HK-2 (cell line): Measurements from ENCODE around the gene CLASP1.

ENCODE experiments used
- DNase-seq: peaks from one replicate; pipeline ENCODE4 v3.0.0-alpha.2; 2018; ENCODE audit not compliant: unreplicated experiment

Gene CLASP1

DNA sequence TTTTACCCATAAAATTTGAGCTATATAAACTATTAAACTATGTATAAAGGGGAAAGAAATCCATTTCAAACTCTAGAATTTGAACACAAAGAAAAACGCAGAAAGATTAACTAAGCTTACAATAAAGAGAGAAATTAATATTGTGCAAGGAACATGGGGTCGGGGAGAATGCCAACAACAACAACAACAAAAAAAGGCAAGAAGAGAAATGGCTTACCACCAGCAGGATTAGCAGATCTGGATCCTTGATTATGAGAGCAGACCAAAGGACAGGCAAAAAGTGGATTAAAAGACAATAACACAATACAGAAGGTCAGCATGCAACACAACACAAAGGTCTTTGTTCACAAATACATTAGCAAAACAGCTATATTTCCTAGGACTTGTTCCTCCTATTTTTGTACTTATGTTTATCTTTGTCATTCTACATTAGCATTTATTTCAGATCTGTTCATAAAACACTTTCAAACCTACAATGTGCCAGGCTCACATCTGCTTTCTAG, 222.0 kb downstream of the CLASP1 start:
- DNase-seq = no peak

DNA sequence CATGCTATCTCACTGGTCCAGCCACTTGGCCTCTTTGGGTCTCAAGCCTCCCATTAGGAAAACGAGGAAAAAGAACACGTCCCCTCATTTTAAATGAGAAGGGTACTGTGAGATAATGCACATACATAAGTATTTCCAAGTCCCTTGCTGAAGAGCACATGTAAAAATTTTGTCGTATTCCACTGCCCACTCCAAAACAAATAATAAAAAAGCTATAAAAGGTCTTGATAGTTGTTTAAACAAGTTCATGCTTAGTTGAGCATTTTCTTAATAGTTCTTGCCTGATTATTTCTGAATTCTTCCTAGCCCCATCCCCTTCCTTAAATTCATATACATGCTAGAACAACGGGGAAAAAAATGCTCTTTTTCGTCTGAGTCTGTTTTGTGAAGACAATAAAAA, 228.8 kb downstream of the CLASP1 start:
- no peak for DNase-seq

DNA sequence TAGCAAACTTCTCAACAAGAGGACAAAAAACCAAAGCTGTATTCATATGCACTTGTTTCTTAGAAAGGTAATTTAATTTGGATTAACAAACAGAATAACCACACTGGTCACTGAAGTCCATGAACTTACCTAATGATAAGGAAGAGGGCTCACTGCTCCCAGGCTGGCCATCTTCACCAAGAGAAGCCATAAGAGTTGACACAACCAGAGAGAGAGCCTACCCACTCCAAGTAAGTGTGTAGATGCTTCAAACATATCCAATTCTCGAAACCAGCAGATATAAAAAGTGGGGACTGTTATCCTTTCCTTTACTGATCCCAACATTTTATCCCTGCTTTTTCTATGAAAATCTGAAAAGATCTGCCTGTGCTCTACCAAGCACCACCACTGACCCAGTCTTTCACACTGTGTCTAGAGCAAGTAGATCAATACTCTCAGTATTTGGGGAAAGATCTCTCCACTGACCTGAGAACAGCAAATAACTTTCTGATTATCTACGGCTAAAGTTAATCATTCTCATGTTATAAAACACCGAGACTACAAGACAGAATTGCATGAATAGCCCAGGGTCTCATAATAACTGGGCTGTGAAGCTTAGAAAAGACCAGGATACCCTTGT, 230.1 kb downstream of the CLASP1 start:
- no peak for DNase-seq

DNA sequence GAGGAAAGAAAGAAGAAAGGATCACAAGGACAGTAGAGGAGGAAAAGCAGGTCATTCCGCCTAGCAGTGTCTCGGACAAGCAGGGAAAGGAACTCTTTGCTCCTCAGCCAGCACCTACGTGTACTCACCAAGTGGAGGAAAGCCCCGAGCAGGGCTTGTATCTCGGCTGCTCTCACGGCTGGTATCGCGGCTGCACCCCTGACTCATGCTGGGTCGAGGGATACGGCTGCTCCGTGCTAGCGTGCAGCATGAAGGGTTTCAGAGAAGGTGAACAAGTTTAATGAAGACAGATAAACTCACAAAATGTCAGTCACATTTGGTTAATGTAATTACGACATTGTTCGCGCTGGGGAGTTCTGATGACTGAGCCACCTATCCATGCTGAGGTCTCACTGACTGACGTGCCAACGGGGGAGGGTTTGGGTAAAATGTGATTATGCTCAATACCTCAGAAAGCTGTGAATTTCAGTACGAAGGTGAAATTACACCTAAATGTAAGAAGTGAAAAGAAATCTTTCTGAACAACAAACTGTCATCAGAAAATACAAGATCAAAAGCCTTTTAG, 230.7 kb downstream of the CLASP1 start:
- no peak for DNase-seq

DNA sequence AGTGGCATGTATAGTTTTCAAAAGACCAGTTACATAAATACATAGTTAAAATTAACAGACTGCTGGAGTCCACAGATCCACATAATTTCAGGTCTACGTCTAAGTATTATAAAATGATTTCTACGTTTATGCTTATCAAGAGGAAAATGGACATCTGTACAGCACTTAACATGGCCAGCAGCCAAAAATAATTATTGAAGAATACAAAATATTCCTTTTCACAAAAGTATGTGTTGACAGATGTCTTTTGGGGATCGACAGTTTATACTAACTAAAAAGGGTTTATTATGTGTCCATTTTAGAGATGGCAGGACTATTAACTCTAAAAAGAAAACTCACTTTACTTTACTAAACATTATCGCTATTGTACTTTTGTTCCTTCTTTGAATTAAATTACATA, 231.4 kb downstream of the CLASP1 start:
- no peak for DNase-seq

DNA sequence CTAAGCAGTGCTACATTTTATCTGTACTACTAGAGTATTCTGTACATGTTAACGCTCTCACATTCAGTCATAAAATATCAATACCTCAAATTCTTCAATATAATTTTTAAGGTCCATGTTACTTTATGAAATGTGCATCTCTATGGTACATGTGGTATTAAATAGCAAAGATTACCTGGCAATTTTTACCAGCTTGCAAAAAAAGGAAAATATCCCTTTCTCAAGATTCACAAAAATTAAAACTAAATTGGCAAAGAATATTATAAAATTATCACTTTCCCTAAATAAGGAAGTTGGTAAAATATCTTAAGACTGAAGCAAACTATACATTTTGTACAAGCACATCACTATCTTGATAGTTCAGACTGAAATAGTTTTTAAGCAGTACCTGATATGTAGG, 233.5 kb downstream of the CLASP1 start:
- DNase-seq = no peak

DNA sequence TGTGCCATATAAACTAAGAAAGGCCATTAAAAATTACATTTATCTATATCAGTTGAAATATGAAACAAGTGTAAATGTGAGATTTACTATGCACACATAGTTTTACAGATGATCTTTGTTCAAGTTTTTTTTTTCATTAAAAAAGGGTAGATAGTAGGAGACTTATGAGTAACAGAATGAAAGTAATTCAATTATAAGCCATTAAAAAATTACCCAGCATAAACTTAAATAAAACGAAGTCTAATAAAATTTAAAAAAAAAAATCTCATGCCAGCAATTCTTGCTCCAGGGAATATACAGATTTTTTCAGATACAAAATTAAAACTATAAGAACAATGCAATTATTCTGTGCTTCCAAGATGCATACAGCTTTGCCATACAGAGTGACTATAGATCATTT, 236.9 kb downstream of the CLASP1 start:
- no peak for DNase-seq

DNA sequence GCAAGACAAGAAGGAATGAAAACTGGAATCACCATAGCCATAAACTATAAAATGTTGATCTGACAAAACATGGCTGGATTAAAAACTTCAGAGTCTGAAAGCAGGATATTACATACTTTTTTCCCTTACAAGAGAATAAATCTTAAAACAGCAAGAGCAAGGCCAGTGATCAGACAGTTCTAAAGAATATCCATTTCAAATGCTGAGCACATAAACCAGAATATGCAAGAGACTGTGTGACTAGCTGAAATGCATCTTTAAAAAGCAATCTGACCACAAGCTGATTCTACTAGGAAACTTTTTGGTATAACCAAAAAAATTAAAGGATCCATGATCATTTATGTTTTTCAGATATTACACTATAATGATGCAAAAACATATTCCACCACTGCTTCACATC, 239.3 kb downstream of the CLASP1 start:
- DNase-seq = no peak

DNA sequence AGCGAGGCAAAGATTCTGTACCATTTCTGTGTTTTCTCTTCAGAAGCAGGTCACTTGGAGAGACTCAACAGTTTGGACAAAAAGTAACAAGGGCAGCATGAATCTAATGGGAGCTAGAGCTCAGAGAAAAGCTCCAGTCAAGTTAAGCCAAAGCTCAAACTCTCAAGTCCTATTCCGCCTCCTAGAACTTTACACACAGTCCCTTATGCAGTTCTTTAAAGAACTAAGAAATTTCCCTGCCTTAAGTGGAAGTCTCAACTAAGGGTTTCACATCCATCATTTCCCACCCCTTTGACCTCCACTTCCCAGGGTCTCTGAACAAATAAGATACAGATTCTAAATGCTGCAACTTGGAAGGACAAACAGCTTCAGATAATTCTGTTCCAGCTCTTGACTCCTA, 239.9 kb downstream of the CLASP1 start:
- DNase-seq = no peak

DNA sequence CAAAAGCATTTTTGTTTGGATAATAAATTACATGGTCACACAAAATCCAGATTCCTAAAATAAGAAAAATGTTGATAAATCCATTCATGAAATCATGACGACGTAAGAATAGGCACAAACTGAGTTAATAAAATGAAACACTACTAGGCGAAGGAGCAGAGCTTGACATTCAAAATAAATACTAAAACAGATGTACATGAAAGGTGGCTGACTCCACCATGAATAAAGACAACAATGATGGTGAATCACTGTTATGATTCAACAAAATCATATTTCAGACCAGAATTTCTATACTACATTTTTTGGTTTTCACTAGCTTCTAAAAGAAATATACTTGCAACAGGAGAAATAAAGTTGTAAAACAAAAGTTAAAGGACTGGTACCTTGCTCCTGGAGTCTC, 240.6 kb downstream of the CLASP1 start:
- DNase-seq = no peak

DNA sequence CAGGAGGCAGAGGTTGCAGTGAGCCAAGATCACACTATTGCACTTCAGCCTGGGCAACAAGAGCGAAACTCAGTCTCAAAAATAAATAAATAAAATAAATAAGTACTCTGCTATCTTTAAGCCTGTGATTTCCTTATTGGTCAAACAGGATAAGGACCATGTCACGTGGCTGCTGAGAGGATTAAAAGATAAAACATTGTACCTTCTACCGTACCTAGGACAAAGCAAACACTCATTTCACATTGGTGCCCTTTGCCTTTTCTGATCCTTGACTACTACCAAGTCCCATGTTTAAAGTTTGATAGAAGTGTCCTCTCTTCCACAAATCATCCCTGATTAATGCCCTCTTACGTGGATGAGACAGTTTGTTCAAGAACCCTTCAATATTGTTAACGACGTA, 244.0 kb downstream of the CLASP1 start:
- DNase-seq = no peak

DNA sequence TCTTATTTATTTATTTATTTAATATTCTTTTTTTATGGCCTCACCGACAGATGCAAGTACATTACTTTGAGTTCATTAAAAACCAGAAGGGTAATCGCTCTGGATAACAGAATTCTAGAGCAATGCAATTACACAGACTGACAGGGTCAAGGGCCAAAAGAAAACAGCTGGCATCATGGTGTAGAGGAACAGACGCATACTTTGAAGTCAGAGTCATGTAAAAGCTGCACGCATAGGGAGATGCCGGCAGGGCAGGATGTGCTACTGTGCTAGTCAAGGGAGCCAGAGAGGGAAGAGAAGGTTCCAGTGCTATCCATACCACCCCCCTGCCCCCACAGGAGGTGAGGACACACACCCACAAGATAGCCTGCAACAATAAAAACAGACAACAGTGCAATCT, 249.1 kb downstream of the CLASP1 start:
- DNase-seq = no peak

DNA sequence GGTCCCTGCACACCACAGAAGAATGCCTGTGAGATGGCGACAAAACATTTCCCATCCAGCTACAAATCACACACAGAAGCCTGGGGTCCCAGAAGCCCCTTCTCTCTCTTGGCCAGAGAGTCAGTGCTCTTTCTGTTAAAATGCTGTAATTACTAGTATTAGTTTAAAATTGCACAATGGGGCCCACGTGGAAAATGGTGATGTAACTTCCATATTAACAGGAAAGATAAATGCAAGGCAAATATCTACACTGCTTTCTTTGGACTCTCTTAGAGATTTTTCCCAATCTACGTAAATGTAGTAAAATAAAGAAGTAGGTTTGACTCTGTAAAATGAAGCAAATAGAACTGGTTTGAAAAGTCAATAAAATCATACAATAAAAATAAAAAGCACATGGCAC, 250.4 kb downstream of the CLASP1 start:
- DNase-seq = no peak

DNA sequence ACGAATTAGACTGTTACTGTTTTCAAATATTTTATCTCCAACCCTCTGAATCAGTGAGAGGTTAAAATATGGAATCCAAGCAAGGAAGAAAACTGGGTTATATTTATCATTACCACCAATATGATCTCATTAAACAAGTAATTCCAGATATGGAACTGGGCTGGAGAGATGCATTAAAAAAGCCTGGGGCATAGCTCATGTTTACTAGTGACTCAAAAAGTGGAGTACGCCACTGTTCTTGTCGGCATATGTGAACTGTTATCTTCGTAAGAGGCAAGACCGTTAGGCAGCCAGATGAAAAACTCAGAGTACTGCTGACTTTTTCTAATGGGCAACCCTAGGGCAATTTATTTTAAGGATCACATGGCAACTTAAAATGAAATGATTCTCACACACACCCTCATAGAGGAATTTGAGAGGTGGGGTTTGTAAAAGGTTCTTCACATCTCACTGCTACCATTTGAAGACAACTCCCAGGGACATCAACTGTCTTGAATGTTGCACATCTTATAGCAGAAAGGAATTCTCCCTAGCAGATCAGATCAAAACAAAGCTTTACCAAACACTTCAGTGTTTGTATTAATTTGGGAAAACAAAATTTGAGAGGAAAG, 259.1 kb downstream of the CLASP1 start:
- no peak for DNase-seq

DNA sequence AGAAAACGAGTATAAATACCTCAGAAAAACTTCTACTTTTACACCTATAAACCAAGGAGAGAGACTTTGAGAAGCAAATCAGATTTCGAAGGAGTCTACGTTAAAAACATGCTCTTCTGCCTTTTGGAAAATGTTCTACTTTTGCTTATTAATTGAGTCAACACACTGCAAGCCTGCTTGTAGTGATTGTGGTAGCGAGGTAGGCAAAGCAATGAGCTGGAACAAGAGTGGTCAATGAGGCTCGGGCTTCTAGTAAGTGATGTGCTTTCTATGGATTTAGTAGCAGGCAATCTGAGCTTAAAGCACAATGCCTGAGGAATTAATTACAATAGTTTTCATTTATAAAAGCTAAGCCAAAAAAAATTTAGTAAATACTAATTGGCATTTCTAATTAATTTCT, 260.9 kb downstream of the CLASP1 start:
- DNase-seq = no peak

DNA sequence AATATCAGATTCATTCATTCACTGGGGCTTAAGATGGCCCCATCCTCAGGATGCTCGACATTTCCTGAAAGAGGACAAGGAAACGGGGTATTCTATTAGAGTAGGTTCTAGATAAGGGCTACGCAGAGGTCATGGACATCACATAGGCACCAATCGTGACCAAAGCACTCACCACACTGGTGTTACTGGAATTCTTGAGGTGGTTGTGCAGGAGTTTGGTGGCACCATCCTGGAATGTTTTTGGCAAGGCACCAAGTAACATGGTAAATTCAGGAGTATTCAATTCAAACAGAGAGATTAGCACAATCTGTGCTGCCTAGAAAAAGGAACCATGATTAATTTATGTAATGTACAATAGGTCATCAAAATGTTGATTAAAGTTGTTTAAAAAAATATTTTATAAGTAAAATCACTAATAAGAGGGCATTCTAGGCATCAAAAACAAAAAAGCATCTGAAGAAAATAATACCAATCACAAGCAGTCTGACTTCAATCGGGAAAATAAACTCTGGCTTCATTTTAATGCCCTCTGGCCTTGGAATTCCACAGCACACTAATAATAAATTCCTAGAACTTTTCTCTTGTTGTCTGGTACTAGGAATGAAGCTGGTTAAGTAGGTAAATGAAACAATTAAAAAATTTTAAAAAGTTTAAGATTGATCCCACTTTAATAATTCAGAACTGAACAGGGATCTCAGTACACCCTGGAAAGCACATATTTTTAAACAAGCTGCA, 261.5 kb downstream of the CLASP1 start:
- no peak for DNase-seq

DNA sequence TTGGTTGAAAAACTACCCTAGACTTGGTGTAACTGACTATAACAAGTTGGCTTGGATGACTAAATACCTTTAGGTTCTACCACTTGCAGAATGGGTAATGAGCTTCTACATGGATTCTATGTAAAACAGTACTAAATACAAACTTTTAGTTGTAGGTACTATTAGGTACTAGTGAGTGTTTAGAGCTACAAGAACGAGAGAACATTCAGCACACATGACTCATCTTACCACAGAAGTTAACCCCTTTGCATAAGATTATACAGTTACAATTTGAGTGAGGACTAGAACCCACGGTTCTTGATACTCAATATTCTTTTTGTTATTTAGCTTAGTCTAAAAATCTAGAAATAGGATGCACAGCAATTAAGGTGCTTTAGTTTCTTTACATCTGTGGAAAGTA, 262.6 kb downstream of the CLASP1 start:
- DNase-seq = no peak

DNA sequence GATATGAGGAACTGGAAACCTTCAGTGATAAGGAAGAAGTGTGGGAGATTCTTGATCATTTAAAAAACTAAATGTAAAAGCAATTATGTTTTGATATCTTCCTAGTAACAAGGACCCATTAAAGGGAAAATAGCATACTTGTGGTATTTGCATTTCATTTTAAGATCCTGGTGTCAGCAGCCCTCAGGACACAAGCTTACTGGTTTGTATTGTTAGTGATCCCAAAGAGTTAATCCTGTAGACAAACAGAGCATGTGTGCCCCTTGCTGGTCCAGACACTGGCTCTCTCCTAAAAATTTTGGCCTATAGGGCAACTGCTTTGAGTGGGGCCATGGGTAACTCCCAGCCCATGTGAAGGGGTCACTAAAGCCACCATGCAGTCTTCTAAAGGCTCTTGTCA, 263.2 kb downstream of the CLASP1 start:
- DNase-seq = no peak

DNA sequence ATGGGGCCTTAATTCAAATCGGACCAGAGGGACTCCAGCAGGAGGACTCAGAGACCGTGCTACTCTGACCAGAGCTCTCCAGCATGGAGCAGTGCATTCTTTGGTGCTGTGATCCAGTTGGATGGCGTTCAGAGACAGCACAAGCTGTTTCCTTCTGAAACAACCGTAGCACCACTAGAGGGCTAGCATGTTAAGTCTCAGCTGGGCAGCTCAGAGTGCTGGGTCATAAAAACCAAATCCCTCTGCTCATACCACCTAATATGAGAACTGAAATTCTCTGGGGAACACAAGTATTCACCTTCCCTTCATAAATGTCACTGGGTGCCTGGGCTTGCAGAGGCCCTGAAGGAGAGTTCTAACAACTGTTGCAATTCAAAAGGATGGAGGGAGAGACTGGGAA, 266.5 kb downstream of the CLASP1 start:
- no peak for DNase-seq

DNA sequence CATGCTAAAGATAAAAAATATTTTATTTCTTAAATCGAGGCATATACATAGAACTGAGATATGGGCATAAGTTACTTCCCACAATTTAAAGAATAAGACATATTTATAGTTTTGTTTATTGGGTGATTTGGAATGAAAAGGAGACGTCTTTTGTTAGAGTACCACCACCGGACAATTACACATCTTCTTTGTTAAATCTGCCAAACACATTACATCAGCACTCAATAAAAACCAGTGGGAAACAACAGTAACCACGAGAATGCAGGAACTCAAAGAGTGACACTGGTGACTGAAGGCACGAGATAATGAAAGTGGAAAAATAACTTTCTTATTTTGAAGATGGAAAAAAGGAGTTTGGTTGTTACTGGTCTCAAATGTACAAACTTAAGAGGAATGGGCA, 271.6 kb downstream of the CLASP1 start:
- no peak for DNase-seq

DNA sequence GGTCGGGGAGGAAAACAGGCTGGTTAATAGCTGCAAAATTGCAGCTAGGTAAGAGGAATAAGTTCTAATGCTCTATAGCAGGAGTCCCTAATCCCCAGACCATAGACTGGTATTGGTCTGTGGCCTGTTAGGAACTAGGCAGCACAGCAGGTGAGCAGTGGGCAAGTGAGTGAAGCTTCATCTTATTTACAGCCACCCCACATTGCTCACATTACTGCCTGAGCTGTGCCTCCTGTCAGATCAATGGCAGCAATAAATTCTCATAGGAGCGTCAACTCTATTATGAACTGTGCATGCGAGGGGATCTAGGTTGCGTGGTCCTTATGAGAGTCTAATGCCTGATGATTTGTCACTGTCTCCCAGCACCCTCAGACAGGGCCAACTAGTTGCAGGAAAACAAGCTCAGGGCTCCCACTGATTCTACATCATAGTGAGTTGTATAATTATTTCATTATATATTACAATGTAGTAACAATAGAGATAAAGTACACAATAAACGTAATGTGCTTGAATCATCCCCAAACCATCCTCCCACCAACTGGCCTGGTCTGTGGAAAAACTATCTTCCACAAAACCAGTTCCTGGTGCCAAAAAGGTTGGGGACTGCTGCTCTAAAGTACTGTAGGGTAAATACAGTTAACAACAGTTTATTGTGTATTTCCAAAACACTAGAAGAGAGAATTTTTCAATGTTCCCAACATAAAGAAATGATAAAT, 272.6 kb downstream of the CLASP1 start:
- no peak for DNase-seq

DNA sequence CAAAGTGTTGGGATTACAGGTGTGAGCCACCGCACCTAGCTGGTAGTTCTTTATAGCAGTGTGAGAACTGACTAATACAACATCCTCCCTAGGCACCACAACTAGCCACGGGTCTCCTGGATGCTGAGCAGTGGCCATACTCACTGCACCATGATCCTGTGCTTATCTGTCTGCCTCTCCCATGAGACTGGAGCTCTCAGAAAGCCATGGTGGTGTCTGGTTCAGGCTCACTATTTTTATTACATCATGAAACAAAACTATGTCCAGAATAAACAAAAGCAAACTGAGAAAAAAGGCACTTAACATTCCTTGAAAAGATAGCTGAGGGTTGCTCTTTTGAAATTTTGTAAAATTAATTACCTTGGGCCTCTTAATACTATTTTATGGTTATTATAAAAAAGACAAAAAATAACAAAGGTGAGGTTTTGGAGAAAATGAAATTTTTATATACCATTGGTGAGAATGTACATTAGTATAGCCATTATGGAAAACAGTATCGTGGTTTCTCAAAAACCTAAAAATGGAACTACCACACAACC, 273.6 kb downstream of the CLASP1 start:
- DNase-seq = no peak
